Activated T-cell treated with anti-CD3 and anti-CD28 coated beads for 24 hours (primary cell): ENCODE data around the gene MCM7.

Experiments used
- DNase-seq: peaks from one replicate; pipeline ENCODE4 v3.0.0-alpha.2; 2020; ENCODE audit warnings: low read depth

MCM7 gene

GRCh38 chr7:100093925-100094486 is 7.2 kb downstream of the MCM7 start:
- DNase-seq, result no peak

GRCh38 chr7:100093498-100093897 is 7.7 kb downstream of the MCM7 start:
- DNase-seq, result no peak

- no peak for DNase-seq
Measured at GRCh38 chr7:100093054-100093453, 8.1 kb downstream of the MCM7 start.

- no peak for DNase-seq
Measured at GRCh38 chr7:100091411-100092181, 9.6 kb downstream of the MCM7 start.

- no peak for DNase-seq
Measured at GRCh38 chr7:100090527-100091410, 10.4 kb downstream of the MCM7 start.

GRCh38 chr7:100089458-100090196 is 11.6 kb downstream of the MCM7 start:
- DNase-seq, result no peak

- DNase-seq, result peak; percentile 83
Measured at GRCh38 chr7:100088621-100089457, 12.4 kb downstream of the MCM7 start, which contains the start of gene COPS6. Gene COPS6, plus strand, starts transcription at chr7:100088969. Its CDS starts 22 bp downstream, at chr7:100088991.

GRCh38 chr7:100088095-100088620 is 13.0 kb downstream of the MCM7 start:
- no peak for DNase-seq

- DNase-seq, result no peak
Measured at GRCh38 chr7:100087055-100087750, 14.0 kb downstream of the MCM7 start.

- DNase-seq, result no peak
Measured at GRCh38 chr7:100085515-100085914, 15.7 kb downstream of the MCM7 start.

- no peak for DNase-seq
Measured at GRCh38 chr7:100082978-100083377, 18.2 kb downstream of the MCM7 start.

- peak; percentile 98 for DNase-seq
Measured at GRCh38 chr7:100081535-100082102, 19.6 kb downstream of the MCM7 start, which contains the start of gene ZNF3. Gene ZNF3, minus strand, starts transcription at chr7:100081723. Its CDS starts 4,366 bp downstream, at chr7:100077357.

- DNase-seq, result no peak
Measured at GRCh38 chr7:100080907-100081534, 20.2 kb downstream of the MCM7 start.

GRCh38 chr7:100079024-100079560 is 22.1 kb downstream of the MCM7 start:
- DNase-seq, result no peak

GRCh38 chr7:100077205-100077604 is 24.0 kb downstream of the MCM7 start:
- DNase-seq, result no peak

GRCh38 chr7:100075418-100075817 is 25.8 kb downstream of the MCM7 start:
- DNase-seq, result no peak

- no peak for DNase-seq
Measured at GRCh38 chr7:100074841-100075240, 26.4 kb downstream of the MCM7 start.

GRCh38 chr7:100072462-100072861 is 28.7 kb downstream of the MCM7 start:
- no peak for DNase-seq
